Mammary epithelial cell (primary cell): ENCODE data around the gene IL27RA.

Source experiments
- CTCF ChIP-seq, 2 donors: IDR thresholded peaks in 1 of 2; conservative IDR thresholded peaks in 1 of 2; 2 replicates each; pipeline ENCODE4 v1.5.1; 2011 to 2012; ENCODE audit warnings: inconsistent platforms in 2 of 2, low read length in 2 of 2, mild to moderate bottlenecking in 2 of 2, control low read depth in 1 of 2, low read depth in 1 of 2; ENCODE audit not compliant: insufficient read depth in 1 of 2; ENCODE audit errors: extremely low read depth in 1 of 2
- EZH2 ChIP-seq: IDR thresholded peaks from 2 replicates; pipeline ENCODE4 v1.6.1; 2012; ENCODE audit warnings: low read length, inconsistent platforms, borderline replicate concordance

GRCh38 chr19:13987101-13987890 lies 44.3 kb upstream of the IL27RA start:
- no peak for TF ChIP-seq CTCF (conservative IDR thresholded peaks at IDR 0.05 in 1 of 2, IDR thresholded peaks at IDR 0.05 in 1 of 2; ENCODE audit: extremely low read depth in 1 of 2, insufficient read depth in 1 of 2, low read depth in 1 of 2, low read length in 2 of 2)
- no peak for TF ChIP-seq EZH2
